ENCODE measurements around the gene SLC18A2. TPM values are rescaled to one million over a fixed set of nuclear protein-coding genes. Genes with fewer than 3 reads are reported as not detected.

The SLC18A2 gene
- total RNA-seq, 1 donor from 2014 or later: 0.05 TPM

DNA sequence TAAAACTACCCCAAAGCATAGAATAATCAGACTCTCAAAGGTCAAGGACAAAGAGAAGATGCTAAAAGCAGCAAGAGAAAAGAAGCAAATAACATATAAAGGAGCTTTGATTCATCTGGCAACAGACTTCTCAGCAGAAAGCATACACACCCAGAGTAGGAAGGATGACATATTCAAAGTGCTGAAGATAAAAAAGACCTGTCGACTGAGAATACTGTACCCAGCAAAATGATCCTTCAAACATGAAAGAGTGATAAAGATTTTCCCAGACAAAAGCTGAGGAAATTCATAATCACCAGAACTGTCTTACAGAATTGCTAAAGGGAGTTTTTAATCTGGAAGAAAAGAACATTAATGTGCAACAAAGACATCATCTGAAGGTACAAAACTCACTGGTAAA lies 28.7 kb upstream of the SLC18A2 start:
- TF ChIP-seq, protein P1, sequence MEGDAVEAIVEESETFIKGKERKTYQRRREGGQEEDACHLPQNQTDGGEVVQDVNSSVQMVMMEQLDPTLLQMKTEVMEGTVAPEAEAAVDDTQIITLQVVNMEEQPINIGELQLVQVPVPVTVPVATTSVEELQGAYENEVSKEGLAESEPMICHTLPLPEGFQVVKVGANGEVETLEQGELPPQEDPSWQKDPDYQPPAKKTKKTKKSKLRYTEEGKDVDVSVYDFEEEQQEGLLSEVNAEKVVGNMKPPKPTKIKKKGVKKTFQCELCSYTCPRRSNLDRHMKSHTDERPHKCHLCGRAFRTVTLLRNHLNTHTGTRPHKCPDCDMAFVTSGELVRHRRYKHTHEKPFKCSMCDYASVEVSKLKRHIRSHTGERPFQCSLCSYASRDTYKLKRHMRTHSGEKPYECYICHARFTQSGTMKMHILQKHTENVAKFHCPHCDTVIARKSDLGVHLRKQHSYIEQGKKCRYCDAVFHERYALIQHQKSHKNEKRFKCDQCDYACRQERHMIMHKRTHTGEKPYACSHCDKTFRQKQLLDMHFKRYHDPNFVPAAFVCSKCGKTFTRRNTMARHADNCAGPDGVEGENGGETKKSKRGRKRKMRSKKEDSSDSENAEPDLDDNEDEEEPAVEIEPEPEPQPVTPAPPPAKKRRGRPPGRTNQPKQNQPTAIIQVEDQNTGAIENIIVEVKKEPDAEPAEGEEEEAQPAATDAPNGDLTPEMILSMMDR (IDR thresholded peaks at IDR 0.05; ENCODE audit: borderline replicate concordance): no peak
- Histone ChIP-seq H3K27me3 (ENCODE audit: low read depth) (peaks cover 86% of the 10 kb centered on the region), H3K4me1 (peaks cover 10% of the 10 kb centered on the region), H3K9me3 (replicated peaks) (peaks cover 27% of the 10 kb centered on the region), H3K27ac (replicated peaks) (no peak overlapping the region), H3K36me3 (no peaks in the 10 kb centered on the region), H3K4me3 (no peak overlapping the region)
- no peak for DNase-seq
- intact Hi-C loops (cut with micrococcal nuclease): no loop called here

DNA sequence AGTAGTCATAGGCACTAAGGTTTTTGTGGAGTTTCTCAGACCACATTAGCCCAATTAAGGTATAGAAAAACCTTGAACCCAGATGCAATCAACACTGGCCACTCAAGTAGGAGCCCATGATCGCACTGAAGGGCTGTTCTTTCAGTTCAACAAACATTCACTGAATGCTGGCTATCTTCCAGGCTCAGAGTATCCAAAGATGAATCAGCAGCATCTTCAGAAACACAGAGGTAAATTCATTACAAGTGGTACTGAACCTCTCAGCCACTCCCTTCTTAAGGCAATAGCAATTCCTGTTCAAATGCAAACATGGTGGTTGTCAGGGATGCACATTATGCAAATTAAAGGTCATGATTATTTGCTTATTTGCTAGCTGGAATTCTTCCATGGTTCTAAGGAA lies 26.5 kb upstream of the SLC18A2 start:
- peaks cover 86% of the 10 kb centered on the region for H3K27me3 ChIP-seq (ENCODE audit: low read depth)
- TF ChIP-seq, protein P1 (IDR thresholded peaks at IDR 0.05; ENCODE audit: borderline replicate concordance): no peak
- intact Hi-C loops (cut with micrococcal nuclease): no loop called here

GRCh38 chr10:117215079-117215478 lies 25.8 kb upstream of the SLC18A2 start:
- peaks cover 85% of the 10 kb centered on the region for H3K27me3 ChIP-seq (ENCODE audit: low read depth)
- H3K4me3 ChIP-seq: no peak overlapping the region
- TF ChIP-seq, protein P1 (IDR thresholded peaks at IDR 0.05; ENCODE audit: borderline replicate concordance): no peak
- H3K36me3 ChIP-seq: no peaks in the 10 kb centered on the region
- H3K27ac ChIP-seq (replicated peaks): no peak overlapping the region
- peaks cover 12% of the 10 kb centered on the region for H3K4me1 ChIP-seq
- DNase-seq: no peak
- intact Hi-C loops (cut with micrococcal nuclease): loop anchor here (5.0 kb wide), 1 partner anchor 1022 kb away; no protein-coding TSS in a partner anchor
- H3K9me3 ChIP-seq (replicated peaks): peaks cover 27% of the 10 kb centered on the region

More for the DNA sequence above, 26.5 kb upstream of the SLC18A2 start:
- Histone ChIP-seq H3K4me1 (peaks cover 12% of the 10 kb centered on the region), H3K9me3 (replicated peaks) (peaks cover 27% of the 10 kb centered on the region), H3K36me3 (no peaks in the 10 kb centered on the region), H3K4me3 (no peak overlapping the region), H3K27ac (replicated peaks) (no peak overlapping the region)
- DNase-seq: no peak

DNA sequence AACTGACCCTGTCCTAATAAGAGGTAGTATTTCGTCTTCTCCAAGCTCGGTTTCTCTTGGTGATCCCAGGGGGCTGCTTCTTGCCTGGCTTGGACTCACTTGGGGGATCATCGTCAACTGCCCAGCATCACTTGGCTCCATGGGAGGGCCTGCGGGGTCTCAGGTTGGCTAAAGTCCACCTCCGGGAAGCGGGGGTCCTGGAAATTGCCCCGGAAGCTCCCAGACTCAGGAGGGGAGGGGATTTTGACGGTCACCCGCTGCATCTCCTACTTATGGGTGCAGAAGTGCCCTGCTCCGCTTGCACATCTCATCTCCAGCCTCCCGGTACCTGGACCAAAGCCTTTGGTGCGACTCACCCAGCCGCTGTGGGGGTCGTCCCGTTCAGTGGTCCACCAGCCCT lies 24.9 kb upstream of the SLC18A2 start:
- TF ChIP-seq, protein P1 (IDR thresholded peaks at IDR 0.05; ENCODE audit: borderline replicate concordance): no peak
- Histone ChIP-seq H3K27ac (replicated peaks) (no peak overlapping the region), H3K4me3 (peak overlapping the region; percentile 57), H3K27me3 (ENCODE audit: low read depth) (peaks cover 85% of the 10 kb centered on the region), H3K4me1 (peaks cover 12% of the 10 kb centered on the region), H3K9me3 (replicated peaks) (peaks cover 24% of the 10 kb centered on the region), H3K36me3 (no peaks in the 10 kb centered on the region)
- DNase-seq: no peak
- intact Hi-C loops (cut with micrococcal nuclease): loop anchor here (5.0 kb wide), 1 partner anchor 1021 kb away; no protein-coding TSS in a partner anchor

DNA sequence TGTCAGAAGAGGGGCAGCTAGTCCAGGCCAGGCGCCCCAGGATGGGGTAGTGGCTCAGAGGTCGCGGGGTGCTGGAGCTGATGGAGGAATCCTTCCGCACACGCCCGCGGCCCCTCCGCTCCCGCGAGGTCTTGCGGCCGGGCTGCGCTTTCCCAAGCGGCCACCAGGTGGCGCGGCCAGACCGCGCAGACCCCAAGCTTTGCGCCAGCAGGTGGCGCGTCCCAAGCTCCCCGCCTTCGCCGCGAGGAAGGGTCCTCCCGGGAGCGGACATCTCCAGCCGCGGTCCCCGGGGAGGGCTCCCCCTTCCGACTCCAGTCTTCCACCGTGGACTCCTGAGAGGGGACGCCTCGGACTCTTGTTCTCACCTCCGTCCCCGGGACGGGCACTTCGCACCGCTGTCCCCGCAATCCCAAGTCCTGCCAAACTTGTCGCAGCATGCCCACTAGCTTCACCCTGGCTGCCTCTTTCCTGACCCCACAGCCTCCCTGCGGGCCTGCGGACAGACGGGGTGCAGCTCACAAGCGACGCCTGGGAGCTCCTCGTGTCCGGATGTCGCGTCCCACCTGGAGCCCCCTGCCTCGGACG lies 24.2 kb upstream of the SLC18A2 start:
- intact Hi-C loops (cut with micrococcal nuclease): loop anchor here (5.0 kb wide), 1 partner anchor 1021 kb away; no protein-coding TSS in a partner anchor
- peaks cover 86% of the 10 kb centered on the region for H3K27me3 ChIP-seq (ENCODE audit: low read depth)
- peaks cover 18% of the 10 kb centered on the region for H3K9me3 ChIP-seq (replicated peaks)
- H3K36me3 ChIP-seq: no peaks in the 10 kb centered on the region
- no peak overlapping the region for H3K27ac ChIP-seq (replicated peaks)
- peaks cover 12% of the 10 kb centered on the region for H3K4me1 ChIP-seq
- peak; percentile 66 for DNase-seq
- TF ChIP-seq, protein P1 (IDR thresholded peaks at IDR 0.05; ENCODE audit: borderline replicate concordance): peak; percentile 100
- H3K4me3 ChIP-seq: peak overlapping the region; percentile 57

Data from left ventricle myocardium inferior (tissue), 1 donor.